CD4-positive, alpha-beta T cell treated with Interleukin-15 for 1 hour (primary cell): Measurements from ENCODE around the gene C13orf42.
"Not testable (repeated sequence)": the region's sequence is repeated elsewhere in the genome, so short reads cannot be mapped to it uniquely, and the experiment has no call there.

ENCODE experiments used
- DNase-seq: peaks from one replicate; pipeline ENCODE4 v3.0.0-alpha.2; 2020

Gene C13orf42

DNA sequence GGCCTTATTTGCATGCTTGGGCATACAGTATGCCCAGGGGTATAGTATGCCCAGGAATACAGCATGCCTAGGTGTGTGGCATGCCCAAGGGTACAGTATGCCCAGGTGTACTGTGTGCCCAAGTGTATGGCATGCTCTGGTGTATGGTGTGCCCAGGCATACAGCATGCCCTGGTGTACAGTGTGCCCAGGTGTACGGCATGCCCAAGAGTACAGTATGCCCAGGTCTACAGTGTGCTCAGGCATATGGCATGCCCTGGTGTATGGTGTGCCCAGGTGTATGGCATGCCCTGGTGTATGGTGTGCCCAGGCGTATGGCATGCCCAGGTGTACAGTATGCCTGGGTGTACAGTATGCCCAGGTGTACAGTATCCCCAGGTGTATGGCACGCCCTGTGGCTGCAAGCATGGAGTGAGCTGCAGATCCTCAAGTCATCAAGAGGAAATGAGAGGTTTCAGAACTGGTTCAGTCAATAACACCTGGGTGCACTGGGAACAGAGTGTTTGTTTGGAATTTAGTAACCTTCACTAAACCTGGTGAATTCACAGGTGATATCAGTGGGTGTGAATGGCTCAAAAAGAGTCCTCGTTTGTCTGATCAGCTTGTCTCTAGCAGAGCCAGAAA, 7.8 kb upstream of the C13orf42 start:
- DNase-seq, result no peak

DNA sequence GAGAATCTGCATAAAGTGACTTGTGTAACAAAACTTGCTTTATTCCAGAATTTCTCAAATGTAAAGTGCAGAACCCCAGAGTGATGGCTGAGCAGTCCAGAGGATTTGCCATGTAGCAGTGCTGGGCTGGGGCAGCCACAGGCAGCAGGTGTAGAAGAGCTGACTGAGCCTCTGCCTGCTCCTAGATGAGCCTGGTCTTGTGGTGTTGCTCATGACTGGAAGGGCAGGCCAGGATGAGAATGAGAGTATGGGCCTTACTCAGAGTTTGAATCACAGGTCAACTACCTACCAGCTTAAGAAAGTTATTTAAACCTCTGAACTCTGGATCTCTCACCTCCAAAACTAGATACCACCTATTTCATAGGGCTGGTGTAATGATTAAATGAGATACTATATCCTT, 2.9 kb upstream of the C13orf42 start:
- no peak for DNase-seq

DNA sequence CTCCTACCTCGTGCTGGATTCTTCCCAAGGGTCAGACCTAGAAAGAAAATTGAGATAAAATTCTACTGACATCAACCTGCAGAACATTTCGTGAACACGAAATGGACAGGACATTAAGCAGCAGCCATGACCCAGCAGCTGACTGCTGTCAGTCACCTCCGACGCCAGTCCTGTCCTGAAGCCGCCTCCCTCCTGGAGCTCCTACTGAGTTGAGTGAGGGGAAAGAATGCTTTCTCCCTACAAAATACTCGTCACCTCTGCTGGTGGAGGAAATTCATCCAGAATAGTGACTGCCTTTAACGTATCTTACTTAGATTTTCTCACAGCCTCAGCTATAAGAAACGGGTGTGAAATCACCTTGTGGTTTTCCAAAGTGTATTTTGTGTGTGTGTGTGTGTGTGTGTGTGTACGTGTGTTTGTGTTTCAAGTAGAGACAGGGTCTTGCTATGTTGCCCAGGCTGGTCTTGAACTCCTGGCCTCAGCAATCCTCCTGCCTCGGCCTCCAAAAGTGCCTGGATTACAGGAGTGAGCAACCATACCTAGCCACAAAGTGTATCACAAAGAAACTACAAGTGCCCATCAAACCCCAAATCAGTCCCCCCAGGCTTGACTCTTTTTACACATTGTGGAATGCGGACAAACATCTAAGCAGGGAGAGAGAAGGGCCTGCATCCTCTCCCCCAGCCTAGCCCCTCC, 2.3 kb upstream of the C13orf42 start:
- no peak for DNase-seq

DNA sequence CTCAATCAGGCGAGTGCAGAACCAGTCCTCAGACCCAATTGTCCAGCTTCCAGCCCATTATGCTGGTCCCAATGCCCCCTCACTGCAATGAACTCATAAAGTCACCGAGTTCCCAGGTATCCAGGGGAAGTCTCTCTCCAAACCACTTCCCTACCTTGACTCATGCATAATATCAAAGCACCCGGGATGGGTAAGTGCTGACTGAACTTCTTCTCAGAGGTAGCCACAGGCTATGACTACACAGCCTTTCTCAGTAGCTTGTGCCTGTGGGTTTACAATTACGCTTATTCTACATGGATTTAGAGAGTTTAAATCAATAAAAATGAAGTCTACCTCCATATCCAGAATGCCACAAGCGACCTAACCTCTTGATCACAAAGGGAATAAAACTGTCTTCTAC, 1.7 kb upstream of the C13orf42 start:
- DNase-seq, result no peak

DNA sequence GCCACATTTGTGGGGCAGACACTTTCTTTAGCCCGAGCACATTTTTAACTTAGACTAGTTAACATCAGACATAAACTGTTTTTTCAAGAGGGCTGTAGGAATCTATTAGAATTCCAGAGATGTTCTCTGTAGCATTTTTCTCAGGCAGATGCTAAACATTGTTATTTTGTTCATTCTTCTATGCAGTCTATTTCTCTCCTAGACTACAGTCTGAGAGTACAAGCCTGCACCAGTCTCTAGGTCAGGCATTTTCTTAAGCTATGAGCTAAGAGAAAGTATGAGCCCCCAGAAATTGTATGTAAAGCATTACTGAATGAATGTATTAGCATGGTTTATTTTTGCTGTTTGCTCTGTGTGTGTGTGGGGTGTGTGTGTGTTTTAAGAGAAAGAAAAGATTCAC, 923 bp upstream of the C13orf42 start:
- DNase-seq, result no peak

DNA sequence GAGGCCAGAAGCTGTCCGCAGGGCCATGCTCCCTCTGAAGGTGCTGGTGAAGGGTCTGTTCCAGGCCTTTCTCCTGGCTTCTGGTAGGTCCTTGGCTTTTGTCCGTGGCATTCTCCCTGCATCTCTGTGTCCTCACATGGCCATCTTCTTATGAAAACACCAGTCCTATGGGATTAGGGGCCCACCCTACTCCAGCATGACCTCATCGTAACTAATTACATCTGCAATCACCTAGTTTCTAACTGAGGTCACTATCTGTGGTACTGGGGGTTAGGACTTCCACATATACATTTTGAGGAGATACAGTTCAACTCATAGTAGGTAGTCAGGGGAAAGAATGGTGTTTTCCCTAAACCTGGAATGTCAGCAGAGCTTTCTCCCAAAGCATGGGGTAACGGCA, 3.1 kb downstream of the C13orf42 start:
- DNase-seq, result no peak

DNA sequence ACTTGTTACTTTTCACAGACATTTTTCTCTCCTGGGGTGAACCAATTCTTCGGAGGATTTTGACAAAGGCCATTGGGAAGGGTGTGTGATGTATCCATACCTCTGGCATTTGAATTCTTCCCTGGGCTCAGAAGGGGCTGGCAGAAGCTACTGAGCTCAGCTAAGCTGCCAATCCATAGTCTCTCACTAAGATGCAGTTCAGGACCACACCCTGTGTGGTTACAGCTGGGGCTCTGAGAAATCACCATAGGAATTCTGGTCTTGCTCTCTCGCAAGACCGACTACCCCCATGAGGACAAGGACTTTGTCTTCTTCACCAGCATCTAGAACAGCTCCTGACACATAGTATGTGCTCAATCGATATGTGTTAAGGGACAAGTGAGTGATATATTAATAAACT, 6.0 kb downstream of the C13orf42 start:
- no peak for DNase-seq

DNA sequence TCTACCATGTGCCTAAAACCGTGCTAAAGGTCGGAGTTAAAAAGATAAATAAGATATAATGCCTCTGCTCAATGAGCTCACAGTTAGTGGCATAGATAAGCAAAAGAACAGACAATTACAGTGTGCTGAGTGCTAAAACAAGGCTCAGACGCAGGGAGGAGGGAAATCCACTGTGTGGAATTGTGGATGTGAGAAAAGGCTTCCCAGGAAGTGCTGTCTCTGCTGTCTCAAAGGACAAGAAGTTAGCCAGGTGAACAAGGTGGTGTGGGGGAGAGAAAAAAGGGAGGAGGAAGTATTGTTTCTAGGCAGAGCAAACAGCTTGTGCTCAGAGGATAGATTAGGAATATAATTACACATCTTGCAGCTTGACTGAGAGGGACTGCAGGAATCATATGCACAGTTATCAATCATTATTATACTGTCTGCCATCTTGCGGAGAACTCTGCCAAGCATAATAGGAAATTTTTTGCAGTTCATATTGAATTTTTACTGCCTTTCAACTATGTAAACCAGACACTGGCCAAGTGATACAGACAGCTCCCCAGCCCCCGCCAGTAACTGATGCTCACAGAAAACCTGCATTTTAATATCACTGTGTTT, 9.3 kb downstream of the C13orf42 start:
- DNase-seq, result no peak

DNA sequence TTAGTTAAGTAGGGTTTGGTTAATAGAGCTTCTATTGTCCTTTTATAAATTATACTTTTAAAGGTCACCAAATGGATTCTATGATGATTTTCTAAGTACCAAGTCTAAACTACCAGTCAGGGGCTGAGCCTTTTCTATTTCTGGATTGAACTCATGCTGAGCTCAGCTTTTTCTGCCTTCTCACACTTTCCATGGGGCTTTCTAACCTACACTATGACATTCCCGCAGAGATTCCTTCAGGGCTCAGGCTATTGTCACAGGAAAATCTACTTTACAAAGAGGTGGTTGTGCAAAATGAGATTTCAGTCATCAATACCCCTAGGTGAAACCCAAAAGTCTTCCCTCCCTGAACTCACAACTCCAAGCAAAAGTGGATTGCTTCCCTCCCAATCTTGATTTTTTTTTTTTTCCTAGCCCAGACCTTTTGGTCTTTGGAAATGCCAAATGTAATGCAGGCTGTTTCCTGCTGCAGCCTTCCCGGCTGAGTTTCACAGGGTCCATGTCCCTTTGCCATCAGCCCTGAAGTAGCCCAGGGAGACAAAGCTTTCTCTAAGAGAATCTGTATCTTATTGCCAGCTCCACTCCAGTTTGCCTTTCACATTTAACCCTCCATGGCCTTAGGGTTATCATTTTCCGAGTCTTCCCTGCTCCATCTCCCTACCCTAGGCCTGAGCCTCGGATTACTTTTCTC, 13.6 kb downstream of the C13orf42 start:
- DNase-seq, result no peak

DNA sequence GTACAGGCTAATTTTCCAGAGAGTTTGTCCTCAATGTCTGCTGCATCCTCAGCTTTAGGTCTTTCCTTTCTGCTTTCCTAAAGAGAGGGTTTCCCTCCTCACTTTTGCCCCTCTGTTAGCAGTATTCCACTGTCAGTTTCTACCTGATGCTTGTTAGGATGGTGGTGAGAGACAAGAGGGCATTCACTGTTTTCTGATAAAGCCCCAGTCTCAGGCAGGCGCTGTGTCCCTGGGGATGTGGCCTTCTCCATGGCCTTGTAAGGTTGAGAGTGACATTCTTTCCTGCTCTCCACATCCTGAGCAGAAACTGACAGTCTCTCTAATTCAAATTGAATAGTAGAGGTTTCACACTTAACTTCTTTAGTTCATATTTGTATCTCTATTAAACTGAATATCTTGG, 14.9 kb downstream of the C13orf42 start:
- no peak for DNase-seq

DNA sequence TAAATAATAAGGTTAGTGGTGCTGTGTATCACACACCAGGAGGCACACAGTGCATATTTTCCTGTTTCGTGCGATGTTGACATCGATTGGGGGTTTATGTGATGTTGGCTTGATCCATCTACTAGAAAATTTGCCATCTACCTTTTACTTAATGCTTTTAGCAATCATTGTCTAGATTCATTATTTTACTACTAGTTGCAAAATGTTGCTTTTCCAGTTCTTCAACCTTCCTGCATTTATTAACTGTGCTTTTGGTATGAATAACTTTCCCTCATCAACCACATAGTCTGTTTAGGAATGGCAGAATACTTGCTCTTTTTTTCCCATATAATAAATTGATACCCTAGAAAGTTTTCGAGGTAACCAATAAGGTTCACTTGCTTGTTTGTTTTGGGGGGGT, 17.5 kb downstream of the C13orf42 start:
- no peak for DNase-seq

DNA sequence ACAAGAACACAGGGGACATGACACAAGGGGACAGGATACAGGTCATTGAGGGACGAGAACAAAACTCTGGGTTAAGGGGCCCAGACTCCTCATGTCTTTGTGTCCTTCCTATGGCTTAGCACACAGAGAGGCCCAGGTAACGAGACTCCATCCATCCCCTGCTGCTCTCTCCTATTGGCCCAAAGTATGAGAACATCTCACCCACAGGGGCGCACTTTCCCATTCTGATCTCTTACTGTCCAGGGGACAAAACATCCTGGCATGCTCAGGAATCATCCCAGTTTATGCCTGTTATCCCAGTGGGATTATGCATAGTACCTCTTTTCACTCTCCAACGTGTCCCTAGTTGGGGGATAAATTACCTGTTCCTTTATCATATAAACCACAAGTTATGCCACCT, 19.2 kb downstream of the C13orf42 start:
- no peak for DNase-seq

DNA sequence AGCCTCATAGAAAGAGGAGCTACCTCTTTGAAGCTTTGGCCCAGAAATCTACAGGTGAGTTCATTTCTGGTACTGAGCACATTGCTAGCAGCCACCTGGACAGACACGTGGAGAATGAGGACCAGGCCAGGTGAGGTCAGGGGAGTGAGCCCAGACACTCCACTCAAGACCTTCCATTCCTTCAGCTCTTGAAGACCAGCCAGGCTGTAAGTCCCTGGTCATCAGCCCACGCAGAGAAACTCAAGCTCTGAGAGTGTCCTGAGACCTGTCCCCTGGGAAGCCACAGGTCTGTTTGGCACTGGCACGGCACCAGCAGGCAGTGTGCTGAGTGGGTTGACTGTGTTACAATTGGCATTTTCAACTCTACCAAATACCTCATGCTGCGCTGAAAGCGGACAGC, 27.4 kb downstream of the C13orf42 start:
- no peak for DNase-seq

DNA sequence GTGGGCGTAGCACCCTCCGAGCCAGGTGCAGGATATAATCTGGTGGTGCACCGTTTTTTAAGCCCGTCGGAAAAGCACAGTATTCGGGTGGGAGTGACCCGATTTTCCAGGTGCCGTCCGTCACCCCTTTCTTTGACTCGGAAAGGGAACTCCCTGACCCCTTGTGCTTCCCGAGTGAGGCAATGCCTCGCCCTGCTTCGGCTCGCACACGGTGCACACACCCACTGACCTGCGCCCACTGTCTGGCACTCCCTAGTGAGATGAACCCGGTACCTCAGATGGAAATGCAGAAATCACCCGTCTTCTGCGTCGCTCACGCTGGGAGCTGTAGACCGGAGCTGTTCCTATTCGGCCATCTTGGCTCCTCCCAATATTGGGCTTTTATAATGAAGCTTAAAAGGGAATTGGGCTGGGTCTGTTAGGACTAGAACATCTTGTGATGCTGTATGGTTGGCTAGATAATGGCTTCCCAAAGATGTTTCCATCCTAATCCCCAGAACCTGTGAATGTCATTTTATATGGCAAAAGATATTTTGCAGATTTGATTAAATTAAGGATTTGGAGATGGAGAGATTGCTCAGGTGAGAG, 30.5 kb downstream of the C13orf42 start:
- DNase-seq, result not testable (repeated sequence)

DNA sequence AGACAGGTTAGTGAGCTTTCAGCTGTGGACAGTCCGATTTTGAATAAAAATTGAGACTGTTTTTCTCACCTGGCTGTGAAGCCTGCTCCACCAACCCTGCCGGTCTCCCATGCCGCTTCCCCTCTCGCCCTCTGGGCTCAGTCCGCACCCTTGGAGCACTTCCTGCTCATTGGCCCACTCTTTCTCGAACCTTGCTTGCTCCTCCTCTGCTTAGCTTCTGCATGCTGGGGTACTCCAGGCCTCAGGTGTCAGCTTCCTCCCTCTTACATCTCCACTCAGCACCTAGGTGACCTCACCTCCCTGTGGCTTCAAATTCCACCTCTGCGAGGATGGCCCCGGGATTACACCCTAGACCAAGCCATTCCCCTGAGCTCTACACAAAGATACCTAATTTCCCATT, 39.6 kb downstream of the C13orf42 start:
- no peak for DNase-seq

DNA sequence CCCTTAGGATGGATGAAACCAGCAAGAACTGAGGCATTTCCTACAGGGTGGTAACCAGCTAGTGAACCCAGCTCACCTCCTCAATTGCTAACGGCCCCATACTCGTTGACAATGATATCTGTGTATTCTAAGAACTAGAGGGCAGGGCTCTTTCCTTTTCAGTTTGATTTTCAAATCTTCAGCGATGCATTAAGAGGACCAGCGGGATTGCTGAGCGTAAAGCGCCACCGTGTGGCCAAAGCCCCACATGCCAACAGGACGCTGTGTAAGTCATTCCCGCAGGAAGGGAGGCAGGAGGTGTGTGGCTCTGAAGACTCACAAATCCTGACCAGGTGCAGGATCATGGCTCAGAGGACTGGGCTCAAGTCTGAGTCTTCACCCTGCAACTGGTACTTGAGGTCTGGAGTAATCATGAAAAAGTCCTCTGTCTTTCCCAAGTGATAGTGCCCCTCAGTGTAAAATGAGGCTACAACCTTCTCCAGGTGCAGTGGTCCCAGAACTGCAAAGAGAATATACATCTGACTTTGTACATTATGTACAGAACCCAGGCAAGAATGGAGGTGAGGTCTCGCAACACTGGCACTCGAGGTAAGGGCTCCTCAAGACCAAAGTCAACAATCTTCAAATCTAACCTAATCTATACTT, 40.9 kb downstream of the C13orf42 start:
- peak; percentile 65 for DNase-seq

DNA sequence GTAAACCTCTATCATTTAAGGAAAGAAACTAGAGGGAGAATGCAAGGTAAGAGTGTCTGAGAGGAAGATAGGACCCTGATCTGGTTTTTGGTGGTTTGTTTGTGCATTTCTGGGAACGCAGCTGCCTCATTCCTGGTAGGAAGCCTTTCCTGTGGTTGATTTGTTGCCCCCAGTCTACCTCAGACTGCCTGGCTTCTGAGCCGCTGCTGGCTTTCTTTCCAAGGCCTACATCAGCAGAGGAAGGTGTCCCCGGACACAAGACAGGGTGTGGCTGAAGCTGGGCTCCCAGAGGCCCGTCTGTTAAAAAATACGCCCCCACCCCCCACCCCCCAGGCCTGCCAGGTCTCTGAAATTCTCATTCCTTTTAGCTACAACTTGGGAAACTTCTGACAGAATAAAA, 42.6 kb downstream of the C13orf42 start:
- DNase-seq, result no peak

DNA sequence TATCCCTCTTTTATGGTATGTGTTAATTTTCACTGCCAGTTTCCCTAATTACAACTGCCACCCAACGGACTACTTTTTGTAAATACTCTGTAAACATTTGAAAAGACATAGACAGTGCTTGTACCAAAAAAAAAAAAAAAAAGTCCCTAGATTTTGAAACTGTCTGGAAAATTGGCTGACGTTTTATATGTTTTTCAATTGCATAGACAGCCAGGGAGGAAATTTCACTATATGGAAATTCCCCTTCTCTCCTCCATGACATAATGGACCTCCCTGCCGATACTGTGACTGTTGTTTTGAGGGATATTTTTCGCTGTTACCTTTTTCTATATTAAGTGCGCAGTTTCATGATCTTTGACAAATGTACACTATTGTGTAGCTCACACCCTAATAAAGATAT, 43.4 kb downstream of the C13orf42 start:
- no peak for DNase-seq

DNA sequence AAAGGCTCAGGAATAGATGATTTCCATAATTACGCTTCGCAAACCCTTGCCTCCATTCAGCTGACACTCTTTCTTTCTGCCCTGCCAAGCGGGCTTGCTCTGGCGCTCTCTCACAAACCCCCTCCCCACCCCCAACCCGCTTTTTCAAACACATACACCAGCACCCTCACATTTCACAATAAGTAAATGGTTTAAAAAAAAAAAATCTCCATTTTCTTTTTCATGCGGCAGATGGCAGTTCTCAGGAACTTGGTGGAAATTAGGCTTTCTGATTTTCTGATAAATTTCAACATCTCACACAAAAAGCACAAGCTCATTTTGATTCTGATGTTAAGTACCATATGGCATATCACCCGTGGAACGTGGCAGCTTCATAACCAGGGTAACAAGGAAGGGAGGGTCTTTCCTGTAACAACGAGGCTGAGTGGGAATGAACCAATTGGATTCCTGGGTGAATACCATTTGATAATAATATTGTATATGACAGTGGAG, 43.8 kb downstream of the C13orf42 start:
- DNase-seq, result no peak

DNA sequence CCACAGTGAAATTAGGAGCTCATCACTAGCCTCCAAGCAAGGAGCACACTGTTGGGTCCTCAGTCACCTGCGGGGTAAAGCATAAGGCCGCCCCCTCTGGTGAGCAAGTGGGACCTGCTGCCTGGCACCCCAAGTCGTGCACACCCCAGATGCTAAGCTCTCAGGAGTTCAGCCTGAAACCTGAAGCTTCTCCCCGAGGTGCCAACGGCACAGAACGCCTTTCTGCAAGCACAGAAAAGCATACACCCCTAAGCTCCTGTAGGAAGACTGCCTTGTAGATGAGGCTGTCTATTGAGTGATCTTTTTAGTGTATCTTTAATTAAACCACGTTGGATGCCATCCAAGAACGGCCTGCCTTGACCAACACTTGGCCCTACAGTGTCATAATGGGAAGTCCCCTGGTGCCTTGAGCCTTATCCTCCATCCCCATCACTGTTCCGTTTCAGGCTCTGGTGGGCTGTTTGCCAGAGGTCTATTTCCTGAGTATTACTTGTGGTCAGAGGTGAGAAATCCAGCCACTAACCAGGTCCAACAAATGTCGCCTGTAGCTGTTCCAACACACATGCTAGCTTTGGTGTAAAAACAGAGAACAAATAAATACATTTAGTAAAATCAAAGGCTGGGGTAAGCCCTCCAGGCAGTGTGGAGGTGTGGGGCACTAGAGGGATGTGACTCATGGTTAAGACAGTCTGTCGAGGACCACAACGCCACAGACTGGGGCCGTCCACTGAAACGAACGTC, 44.8 kb downstream of the C13orf42 start:
- DNase-seq, result peak; percentile 24

DNA sequence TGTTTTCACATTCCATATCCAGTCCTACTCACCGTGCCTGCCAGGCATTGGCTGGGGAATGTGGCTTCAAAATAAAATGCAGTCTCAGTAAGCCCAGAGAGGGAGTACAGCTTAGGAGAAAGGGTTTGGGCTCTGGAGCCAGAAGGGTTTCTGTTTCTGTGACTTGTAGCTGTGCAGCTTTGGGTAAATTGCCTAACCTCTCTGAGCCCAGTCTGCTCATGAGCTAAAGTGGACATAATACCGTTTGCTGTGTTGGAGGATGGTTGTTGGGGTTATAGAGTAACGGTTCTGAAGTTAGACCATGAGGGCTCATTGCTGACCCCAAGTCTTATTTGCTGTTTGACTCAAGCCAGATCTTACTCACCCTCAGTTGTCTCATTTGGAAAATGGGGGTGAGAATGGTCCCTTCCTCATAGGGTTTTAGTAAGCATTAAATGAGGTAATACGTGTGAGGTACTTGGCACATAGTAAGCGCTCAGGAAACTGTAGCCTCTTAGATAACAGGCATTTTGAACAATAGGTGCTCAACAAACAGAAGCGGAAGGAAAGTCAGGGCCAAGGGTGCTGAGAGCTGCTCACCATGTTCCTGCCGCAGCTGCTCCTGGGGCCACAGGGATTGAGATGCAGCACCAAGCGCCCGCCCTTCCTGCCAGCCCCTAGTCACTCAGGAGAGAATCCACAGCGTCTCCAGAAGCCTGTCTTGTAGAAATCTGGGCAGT, 45.5 kb downstream of the C13orf42 start:
- no peak for DNase-seq

DNA sequence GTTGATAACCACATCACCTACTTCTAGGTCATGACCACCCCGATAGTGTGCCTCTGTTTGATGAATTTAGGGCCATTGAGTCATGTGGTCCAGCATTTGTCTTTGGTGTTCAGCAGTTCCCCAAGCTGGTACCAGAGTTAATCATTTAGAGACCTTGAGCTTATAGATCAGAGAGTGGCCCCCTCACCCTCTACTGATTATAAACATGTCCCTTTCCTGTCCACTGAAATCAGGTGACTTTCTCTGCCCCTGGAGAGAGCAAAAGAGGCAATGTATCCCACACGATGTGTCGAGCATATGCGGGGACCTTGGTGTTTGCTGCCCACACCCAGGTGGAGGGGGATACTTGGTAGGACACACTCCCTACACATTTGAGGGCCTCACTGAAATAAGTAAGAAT, 46.3 kb downstream of the C13orf42 start:
- no peak for DNase-seq
